ENCODE results near the gene DCHS1.

DNA sequence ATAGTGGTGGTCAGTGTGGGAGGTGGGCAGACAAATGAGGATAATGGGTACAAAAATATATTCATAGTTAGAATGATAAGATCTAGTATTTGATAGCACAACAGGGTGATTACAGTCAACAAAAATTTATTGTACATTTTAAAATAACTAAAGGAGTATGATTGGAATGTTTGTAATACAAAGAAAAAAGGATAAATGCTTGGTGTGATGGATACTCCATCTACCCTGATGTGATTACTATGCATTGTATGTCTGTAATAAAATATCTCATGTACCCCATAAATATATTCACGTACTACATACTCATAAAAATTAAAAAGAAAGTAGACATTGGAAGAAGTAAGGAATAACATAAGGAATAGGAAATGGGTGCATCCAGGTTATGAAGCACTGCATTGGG lies 67.6 kb downstream of the DCHS1 start:
- TF ChIP-seq, protein P1, sequence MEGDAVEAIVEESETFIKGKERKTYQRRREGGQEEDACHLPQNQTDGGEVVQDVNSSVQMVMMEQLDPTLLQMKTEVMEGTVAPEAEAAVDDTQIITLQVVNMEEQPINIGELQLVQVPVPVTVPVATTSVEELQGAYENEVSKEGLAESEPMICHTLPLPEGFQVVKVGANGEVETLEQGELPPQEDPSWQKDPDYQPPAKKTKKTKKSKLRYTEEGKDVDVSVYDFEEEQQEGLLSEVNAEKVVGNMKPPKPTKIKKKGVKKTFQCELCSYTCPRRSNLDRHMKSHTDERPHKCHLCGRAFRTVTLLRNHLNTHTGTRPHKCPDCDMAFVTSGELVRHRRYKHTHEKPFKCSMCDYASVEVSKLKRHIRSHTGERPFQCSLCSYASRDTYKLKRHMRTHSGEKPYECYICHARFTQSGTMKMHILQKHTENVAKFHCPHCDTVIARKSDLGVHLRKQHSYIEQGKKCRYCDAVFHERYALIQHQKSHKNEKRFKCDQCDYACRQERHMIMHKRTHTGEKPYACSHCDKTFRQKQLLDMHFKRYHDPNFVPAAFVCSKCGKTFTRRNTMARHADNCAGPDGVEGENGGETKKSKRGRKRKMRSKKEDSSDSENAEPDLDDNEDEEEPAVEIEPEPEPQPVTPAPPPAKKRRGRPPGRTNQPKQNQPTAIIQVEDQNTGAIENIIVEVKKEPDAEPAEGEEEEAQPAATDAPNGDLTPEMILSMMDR (IDR thresholded peaks at IDR 0.05 in 2 of 3, conservative IDR thresholded peaks at IDR 0.05 in 1 of 3; ENCODE audit: control insufficient read depth in 2 of 3, extremely low read depth in 1 of 3, insufficient read depth in 1 of 3, low read depth in 3 of 3, low read length in 3 of 3) = no peak
- TF ChIP-seq MYB (IDR thresholded peaks at IDR 0.05; ENCODE audit: borderline replicate concordance, low read depth, low read length) (no peak), EP300 (IDR thresholded peaks at IDR 0.05; ENCODE audit: borderline replicate concordance in 1 of 2, control insufficient read depth in 1 of 2, low read depth in 2 of 2, low read length in 2 of 2) (no peak), POLR2AphosphoS2 (IDR thresholded peaks at IDR 0.05; ENCODE audit: low read depth, low read length) (no peak), ETV6 (conservative IDR thresholded peaks at IDR 0.05 in 1 of 2, IDR thresholded peaks at IDR 0.05 in 1 of 2; ENCODE audit: borderline replicate concordance in 1 of 2, low read depth in 1 of 2) (no peak), RFX5 (IDR thresholded peaks at IDR 0.05; ENCODE audit: low read depth, low read length) (no peak), ASH2L (IDR thresholded peaks at IDR 0.05; ENCODE audit: borderline replicate concordance, low read depth) (no peak), POLR2A (IDR thresholded peaks at IDR 0.05; ENCODE audit: low read depth, low read length) (no peak), MXI1 (IDR thresholded peaks at IDR 0.05; ENCODE audit: low read depth, low read length) (no peak), SREBF2 (IDR thresholded peaks at IDR 0.05; ENCODE audit: low read length) (no peak), KDM1A (IDR thresholded peaks at IDR 0.05; ENCODE audit: borderline replicate concordance) (no peak), SIX5 (IDR thresholded peaks at IDR 0.05; ENCODE audit: low read depth, low read length, severe bottlenecking) (no peak)
- TF ChIP-seq, protein P2, sequence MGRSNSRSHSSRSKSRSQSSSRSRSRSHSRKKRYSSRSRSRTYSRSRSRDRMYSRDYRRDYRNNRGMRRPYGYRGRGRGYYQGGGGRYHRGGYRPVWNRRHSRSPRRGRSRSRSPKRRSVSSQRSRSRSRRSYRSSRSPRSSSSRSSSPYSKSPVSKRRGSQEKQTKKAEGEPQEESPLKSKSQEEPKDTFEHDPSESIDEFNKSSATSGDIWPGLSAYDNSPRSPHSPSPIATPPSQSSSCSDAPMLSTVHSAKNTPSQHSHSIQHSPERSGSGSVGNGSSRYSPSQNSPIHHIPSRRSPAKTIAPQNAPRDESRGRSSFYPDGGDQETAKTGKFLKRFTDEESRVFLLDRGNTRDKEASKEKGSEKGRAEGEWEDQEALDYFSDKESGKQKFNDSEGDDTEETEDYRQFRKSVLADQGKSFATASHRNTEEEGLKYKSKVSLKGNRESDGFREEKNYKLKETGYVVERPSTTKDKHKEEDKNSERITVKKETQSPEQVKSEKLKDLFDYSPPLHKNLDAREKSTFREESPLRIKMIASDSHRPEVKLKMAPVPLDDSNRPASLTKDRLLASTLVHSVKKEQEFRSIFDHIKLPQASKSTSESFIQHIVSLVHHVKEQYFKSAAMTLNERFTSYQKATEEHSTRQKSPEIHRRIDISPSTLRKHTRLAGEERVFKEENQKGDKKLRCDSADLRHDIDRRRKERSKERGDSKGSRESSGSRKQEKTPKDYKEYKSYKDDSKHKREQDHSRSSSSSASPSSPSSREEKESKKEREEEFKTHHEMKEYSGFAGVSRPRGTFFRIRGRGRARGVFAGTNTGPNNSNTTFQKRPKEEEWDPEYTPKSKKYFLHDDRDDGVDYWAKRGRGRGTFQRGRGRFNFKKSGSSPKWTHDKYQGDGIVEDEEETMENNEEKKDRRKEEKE (IDR thresholded peaks at IDR 0.05) = no peak
- TF ChIP-seq, protein P3, sequence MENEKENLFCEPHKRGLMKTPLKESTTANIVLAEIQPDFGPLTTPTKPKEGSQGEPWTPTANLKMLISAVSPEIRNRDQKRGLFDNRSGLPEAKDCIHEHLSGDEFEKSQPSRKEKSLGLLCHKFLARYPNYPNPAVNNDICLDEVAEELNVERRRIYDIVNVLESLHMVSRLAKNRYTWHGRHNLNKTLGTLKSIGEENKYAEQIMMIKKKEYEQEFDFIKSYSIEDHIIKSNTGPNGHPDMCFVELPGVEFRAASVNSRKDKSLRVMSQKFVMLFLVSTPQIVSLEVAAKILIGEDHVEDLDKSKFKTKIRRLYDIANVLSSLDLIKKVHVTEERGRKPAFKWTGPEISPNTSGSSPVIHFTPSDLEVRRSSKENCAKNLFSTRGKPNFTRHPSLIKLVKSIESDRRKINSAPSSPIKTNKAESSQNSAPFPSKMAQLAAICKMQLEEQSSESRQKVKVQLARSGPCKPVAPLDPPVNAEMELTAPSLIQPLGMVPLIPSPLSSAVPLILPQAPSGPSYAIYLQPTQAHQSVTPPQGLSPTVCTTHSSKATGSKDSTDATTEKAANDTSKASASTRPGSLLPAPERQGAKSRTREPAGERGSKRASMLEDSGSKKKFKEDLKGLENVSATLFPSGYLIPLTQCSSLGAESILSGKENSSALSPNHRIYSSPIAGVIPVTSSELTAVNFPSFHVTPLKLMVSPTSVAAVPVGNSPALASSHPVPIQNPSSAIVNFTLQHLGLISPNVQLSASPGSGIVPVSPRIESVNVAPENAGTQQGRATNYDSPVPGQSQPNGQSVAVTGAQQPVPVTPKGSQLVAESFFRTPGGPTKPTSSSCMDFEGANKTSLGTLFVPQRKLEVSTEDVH (IDR thresholded peaks at IDR 0.05; ENCODE audit: low read depth, partially characterized antibody) = no peak

Data from GM12878 (cell line).